ENCODE results near the gene TMEM178A.
"Not testable (repeated sequence)": the region's sequence is repeated elsewhere in the genome, so short reads cannot be mapped to it uniquely, and the experiment has no call there.

Gene TMEM178A

DNA sequence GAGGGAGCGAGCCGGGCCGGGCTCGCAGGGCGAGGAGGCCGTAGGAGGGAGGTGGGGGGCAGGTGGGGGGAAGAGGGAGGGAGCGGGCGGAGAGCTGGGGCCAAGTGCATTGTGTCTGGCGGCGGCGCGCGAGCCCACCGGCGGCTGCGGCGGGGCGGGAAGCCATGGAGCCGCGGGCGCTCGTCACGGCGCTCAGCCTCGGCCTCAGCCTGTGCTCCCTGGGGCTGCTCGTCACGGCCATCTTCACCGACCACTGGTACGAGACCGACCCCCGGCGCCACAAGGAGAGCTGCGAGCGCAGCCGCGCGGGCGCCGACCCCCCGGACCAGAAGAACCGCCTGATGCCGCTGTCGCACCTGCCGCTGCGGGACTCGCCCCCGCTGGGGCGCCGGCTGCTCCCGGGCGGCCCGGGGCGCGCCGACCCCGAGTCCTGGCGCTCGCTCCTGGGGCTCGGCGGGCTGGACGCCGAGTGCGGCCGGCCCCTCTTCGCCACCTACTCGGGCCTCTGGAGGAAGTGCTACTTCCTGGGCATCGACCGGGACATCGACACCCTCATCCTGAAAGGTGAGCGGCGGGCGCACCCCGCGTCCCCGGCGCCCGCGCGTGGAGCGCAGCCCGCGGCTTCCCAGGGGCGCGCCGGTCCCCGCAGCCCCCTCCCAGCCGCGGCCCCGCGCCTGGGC lies at the start of gene TMEM178A:
TSS of gene TMEM178A (plus strand) at position 107 of the 680 bp plus-strand sequence. CDS start at position 165, 58 bp downstream.
- no peak for DNase-seq

DNA sequence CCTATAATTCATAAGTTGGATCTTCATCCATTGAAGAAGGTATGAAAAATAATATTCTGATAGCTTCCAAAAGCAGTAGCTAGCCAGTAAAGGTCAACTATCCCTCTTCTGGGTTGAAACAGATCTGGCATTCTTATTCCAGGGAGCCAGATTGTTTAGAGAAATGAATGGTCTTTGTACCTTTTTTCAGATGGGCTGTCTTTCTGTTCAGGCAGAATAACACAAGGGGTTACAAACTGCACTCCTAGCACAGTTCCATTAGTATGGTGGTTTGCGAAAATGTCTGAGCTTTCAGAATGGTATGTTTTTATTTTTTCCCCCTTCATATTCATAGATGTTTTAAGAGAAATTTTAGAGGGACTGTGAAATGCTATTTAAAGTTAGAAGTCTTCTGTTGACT lies 47.5 kb upstream of the TMEM178A start:
- no peak for DNase-seq

DNA sequence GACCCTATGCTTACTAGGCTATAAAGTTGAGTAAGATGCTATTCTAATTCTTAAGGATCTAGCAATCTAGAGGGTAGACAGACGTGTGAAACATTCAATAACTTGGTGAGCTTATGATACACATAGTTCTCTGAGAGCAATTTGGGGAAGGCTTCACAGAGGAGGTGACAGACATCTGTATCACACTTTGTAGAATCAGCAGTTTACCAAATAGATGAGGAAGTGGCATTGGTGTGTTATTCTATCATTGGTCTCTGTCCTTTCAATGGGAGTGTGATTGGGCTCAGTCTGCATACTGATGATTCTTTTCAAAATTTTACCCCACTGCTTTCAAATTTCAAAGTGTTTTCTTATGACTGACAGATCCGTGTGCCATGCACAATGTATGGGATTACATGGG lies 47.0 kb upstream of the TMEM178A start:
- no peak for DNase-seq

DNA sequence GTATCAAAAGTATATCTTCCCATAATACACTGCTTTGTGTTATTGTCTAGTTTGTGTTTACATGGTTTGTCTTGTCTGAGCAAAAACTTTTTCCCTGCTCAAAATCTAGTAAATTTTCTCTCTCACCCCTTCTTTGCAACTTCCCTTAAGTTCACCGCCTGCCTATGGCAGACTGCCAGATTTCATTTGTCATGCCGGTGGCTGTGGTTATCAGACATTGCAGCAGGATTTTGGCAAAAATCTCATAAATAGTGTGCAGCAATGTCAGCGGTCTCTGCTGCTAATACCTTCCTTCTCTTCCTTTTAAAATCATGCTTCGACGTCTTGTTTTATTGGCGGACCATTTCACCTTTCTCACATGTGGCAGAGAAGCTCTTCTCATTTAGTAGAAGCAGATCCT lies 45.6 kb upstream of the TMEM178A start:
- DNase-seq: peak; percentile 46

DNA sequence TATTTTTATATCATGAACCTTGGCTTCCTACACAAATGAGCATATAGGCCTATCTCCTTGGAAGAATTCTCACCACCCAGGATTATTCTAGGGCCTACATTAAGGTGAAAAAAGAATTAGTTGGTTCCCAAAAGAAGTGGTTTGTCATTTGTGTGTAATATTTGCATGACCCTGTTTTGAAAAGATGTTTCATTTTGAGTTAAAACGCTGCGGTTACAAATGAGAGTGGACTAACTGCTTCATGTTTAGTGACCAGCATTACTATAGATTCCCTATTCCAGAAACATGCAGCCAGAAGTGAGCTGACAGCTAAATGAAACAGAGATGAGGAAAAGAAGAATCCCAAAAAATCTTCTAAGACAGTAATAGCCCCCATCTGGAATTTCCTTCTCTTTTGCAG lies 44.1 kb upstream of the TMEM178A start:
- DNase-seq: no peak

DNA sequence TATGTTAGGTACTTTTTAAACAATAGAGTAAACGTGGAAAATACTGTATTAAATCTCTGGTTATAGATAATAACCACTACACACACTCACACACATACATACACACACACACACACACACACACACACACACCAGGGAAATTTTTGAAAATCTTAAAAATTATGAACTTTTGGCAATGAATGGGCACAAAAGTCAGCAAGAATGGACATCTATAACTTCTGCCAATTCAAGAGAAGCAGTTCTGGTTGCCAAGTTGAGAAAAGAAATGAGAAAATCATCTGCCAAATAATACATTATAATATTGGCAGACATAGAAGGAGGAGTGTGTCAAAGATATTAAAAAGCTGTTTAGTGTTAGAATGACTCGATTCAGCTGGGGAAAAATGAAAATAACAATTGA lies 42.9 kb upstream of the TMEM178A start:
- no peak for DNase-seq

DNA sequence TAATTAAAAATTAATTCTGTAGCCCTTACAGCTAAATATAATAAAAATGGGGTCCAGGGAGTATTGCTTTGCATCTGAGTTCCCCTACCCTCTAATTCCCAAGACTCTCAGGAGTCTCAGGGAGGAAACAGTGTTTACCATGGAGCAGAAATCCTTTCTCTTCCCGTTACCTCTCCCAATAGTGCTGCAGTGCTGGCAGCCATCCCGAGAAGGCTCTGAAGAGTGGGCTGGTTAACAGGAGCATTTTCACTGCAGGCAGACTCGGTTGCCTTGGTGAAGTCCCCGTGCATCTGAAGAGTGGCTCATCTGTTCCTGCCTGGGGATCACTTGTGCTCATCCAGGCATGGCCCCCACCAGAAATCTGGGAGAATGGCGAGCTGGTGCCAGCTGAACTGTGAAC lies 41.8 kb upstream of the TMEM178A start:
- DNase-seq: no peak

DNA sequence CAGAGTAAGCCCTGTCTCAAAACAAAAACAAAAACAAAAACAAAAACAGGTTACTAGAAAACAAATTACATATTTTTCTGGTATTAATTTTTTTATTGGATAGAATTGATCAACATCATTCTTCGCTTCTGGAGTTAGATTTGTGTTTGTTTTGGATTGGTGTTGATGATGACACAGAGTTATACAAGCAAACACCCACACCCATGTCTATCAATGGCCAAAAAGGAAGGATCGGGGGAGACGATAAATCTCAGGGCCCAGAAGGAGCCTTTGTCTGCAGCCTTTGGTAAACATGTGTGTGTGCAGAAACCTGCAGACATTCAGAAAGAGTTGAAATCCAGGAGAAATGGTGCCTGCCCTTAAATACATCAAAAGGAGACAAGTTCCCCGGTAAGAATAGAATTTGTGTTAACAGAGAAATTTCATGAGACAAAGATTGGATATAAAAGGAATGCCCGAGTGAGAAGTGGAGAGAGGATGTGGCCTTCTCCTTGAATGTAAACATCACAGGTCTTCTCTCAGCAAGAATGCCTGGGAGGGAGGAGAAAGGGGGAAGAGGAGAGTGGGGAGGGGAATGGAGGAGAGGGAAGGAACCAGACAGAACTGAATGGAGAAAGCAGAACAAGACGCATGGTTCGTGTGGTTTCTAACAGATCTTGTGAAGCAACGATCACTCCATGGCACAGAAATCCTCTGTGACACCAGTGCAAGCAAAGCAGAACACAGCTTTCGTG lies 40.4 kb upstream of the TMEM178A start:
- DNase-seq: no peak

DNA sequence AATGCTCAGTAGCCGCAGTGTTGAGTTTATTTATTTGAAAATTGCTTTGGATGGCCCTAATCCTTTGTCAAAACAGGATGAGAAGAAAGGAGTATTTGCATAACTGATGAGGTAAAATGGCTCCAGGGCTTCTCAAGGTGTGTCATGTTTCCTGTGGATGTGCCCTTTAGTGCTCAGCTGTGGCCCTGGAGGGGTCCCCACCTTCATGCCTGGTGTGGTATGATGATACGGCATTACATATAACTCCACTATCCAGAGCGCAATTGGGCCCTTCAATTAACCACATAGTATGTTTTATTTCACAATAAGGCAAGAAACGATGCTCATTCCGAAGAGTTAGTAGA lies 39.8 kb upstream of the TMEM178A start:
- DNase-seq: no peak

DNA sequence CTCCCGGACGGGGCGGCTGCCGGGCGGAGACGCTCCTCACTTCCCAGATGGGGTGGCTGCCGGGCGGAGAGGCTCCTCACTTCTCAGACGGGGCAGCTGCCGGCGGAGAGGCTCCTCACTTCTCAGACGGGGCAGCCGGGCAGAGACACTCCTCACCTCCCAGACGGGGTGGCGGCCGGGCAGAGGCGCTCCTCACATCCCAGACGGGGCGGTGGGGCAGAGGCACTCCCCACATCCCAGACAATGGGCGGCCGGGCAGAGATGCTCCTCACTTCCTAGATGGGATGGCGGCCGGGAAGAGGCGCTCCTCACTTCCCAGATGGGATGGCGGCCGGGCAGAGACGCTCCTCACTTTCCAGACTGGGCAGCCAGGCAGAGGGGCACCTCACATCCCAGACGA lies 37.4 kb upstream of the TMEM178A start:
- DNase-seq: not testable (repeated sequence)

DNA sequence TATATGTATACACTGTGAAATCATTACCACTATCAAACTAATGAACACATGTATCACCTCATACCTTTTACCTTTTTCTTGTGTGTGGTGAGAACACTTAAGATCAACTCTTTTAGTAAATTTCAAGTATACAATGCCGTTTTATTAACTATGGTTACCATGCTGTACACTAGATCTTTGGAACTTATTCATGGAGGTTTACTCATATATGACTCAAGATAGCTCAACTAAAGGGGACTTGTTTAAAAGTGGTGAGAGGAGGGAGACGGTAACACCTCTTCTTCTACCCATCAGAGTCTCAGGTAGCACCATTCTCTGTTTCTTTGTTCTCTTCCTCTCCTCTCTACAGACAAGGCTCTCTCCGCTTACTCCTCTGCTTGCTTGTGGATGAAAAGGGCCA lies 36.1 kb upstream of the TMEM178A start:
- no peak for DNase-seq

DNA sequence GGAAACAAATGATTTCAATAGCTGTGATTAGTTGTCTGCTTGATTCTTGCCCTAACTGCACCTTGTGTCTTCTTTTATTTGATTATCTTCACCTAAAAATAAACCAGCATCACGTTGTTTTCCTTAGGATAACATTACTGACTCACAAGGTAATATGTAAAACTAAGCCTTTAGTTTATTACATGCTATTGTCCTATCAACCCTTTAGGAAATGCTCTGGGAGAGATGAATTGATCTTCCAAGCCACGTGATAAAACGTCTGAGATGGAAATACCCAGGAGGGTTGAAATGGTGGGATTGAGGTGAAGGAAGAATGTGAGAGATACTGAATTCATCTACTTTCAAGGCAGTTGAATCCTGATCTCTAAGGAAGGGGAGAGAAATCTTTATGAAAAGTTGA lies 34.5 kb upstream of the TMEM178A start:
- DNase-seq: no peak

DNA sequence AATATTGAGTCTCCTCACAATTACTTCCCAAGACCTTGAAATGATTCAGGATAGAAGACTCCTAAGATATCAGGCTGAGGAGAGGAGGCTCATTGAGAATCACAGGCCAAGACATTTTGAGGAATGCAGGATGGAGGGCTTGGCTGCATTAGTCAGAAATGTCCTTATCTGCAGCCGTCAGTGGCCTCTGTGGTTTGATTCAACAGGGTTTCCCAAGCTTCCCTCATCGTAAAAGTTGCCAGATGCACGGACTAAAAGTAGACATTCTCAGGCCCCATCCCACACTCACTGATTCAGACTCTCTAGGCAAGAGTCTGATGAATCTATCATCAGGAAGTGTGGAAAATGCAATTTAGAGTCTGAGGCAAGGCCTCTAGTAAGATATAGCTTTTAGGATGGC lies 34.0 kb upstream of the TMEM178A start:
- DNase-seq: no peak

DNA sequence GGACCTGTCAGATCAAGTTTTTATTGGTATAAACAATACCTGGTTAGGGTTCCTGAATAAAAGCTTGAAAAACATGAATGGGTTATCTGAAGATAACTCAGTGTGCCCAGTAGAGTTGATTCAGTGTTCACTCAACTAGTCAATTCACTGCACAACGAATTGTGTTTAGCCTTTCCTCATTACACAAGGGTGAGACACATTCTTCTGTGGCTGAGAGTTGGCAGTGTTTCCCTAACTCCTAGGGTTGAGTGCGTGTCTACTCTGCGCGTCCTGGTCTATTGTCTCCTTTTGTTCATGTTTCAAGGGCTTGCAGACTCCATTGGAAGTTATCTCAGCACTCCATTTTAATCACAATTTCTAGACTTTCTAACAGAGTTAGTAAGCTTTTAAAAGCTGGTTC lies 32.8 kb upstream of the TMEM178A start:
- DNase-seq: no peak

DNA sequence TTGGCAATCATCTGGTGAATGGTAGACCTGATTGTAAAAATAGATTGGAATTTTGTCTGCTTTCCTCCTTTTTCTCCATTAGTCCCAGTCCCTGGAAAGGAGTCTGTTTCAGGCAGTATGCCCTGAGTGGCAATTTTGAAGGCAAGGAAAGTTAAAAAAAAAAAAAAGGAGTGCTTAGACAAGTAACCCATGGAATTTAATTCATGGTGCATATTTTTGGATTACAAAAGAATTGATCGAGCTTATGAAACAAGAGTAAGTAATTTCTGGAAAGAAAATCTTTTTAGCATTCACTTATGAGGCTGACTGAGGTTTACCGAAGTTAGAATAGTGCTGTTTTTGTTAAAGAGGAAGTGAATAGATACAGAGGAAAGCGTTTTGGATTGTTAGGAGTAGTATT lies 29.4 kb upstream of the TMEM178A start:
- no peak for DNase-seq

DNA sequence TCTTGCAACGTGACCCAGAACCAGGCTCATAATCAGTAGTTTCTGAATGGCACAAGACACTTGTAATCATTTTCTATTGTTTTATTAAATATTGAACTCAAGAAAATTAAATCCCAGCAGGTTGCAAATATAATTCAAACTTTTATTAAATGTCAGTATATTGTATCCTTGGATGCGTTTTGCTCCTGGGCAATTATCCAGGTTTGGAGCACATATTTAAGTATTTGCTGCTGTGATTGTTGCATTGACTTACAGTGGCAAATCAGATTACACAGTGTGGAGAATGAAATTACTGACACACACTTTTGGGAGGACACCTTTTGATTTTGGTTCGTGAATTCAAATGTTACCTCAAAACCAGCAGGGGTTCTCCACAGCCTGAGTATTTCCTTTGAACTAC lies 27.1 kb upstream of the TMEM178A start:
- no peak for DNase-seq

DNA sequence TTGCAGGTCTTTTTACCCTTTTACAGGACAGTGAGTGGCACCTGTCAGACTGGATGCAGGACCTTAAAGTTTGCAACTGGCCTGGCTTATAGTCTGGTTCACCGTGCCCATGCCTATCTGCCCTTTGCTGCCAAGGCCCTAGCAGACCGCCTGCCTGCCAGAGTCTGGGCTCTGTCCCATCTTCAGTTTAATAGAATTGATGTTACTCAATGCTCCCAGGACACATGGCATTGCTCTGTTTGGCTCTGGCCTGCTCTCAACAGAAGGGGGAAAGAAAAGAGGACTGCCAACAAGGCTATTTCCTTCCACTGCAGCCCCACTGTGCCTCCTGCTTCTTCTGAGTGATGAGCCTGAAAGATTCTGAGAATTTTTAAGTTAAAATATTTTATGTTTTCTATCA lies 25.6 kb upstream of the TMEM178A start:
- DNase-seq: no peak

DNA sequence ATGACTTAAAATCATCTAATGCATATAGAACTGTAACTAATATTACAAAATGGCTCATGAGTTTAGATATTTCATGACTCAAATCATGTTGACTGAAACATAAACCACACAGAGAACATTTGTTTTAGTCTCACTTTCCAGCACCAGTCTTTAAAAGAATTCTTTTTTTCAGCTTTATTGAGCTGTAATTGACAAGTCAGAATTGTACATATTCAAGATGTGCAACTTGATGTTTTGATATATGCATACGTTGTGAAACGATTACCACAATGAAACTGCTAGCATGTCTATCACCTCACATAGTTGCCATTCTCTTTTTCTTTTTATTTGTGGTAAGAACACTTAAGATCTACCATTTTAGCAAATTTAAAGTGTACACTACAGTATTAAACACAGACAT lies 25.0 kb upstream of the TMEM178A start:
- no peak for DNase-seq

DNA sequence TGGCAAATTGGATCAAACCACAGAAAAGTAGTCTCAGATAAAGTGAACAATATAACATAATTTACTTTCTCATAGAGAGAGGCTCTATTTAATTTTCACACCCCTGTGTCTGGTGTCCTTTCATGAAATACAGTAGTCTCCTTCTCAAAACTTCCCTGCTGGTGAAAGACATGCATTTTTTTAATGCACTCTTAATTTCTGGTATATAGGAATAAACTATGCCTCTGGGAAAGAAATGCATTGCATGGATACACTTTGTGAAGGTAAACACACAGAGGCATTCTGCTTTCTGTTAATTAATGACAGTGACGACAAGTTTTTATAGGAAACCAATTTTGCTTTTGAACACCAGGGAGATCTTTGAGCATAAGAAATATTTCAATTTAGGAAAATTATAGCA lies 24.1 kb upstream of the TMEM178A start:
- DNase-seq: no peak

DNA sequence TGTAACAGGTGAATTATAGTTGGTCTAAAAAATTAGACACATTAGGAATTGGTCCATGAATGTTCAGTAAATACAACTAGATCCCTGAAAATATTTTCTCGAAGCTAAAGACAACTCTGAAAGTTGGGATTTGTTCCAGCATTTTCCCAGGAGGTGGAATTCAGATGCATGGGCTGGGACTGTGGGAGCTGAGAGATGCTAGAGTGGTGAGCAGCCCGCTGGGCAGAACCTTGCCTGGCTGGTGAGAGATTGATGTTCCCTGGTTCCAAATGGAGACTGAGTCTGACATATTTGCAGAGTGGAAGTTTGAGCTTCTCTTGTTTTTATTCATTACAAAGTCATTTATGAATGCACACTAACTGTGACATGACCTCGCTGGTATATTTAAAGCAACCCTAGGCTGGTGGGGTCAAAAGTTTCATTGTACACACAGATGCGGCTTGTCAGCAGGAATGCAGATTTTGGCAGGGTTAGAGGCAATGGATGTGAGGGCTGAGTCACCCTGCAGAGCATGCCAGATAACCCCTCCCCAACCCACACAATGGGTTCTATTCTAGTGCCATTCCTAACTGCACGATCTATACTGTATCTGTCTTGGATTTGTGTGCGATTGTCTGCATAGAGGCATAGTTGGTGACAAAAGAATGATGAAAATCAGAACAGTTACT lies 23.5 kb upstream of the TMEM178A start:
- no peak for DNase-seq

DNA sequence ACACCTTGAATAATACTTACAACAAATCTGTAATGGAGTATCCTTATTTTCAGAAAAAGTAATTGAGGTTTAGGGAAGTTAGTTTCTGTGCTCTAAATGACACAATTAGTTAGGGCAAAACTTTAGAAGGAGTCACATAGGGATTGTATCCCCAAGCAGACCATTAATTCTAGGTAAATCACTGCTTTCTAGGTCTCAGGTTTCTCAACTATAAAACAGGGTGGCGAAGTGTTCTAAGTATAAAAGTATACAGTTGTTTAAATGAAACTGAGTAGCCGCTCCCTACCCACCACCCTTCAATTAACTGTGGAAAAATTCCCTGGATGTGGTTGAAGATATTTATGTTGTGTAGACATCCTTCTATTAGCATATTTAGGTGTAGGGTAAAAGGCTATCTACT lies 19.9 kb upstream of the TMEM178A start:
- no peak for DNase-seq

DNA sequence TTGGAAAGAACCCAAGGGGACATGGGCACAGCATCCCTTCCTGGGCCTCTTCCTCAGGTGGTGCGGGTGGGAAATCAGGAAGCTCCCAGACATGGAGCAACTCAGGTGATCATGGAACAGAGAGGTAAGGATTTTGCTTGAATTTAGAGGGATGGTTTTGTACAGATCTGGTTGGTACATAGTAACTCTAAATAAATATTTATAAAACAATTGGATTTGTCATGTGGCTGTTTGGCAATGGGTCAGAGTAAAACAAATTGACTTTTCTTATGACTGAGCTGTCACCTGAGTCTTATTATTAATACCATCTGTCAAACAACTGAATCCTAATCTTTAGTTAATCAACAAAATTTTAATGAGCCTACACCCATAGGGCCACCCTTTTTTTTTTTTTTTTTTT lies 19.4 kb upstream of the TMEM178A start:
- DNase-seq: no peak

DNA sequence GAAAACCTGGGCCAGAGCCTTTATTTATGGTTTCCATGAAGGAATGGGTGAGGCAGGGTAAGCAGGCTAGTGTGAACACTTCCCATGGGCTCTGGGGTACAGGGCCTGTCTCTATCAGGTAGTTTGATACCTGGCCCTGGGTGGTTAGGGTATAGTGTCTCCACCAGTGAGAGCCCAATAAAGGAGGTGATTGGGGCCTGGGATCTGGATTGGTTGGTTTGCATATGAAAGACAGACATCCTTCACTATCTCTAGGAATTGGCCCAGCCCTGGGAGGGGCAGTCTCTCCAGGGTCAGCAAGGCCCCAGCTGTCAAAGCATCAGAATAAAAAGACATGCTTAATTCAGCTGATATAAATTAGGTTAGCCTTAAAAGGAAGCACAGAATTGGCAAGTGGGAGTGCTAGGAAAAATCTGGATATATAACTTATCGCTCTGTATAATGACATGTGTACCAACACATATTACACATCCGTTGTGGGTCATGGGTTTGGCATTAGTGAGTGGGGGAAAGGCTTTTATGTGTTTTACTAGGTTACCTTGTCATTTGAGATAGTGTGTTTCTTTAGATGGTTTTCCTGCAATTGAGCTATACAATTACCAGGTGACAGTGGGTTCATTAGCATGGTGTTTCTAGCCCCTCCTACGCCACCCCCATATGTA lies 18.5 kb upstream of the TMEM178A start:
- DNase-seq: no peak

DNA sequence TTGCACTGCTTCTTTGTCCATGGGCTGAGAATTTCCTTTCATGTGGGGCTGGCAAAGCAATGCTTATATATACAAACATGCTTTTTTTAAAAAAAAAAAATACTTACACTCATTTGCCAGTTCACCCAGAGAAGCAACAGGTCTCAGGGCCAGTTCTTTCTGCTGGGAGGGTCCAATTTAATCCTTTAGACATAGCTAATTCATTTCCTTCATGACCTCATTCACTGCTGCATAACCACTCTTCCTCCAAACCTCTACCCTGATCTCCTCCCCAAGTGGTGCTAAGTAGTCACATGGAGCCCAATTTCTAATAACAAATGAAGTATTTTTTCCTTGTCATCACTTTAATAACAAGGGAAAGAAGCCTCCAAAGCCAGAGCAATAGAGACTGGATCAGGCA lies 17.1 kb upstream of the TMEM178A start:
- no peak for DNase-seq
